Measurements from ENCODE around the gene HJV. TPM values are rescaled to one million over a fixed set of nuclear protein-coding genes. Genes with fewer than 3 reads are reported as not detected.

The HJV gene
- total and polyA plus RNA-seq, 2 of the 8 experiments (the other 6 are each of a cell fraction or from before 2014, with no cell fraction given): 0.32 to 0.70 TPM

DNA sequence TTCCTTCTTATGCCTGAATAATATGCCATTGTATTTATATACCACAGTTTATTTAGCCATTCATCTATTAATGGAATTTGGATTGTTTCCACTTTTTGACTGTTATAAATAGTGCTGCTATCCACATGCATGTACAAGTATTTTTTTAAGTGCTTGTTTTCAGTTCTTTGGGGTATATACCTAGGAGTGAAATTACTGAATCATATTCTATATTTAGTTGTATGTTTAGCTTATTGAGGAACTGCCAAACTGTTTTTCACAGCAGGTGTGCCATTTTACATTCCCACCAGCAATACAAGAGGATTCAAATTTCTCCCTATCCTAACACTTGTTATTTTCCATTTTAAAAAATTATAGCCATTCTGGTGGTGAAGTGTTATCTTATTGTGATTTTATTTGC, 7.6 kb upstream of the HJV start:
- no peak overlapping the region for H2BK5ac ChIP-seq (ENCODE audit: low read depth, low read length)
- H3K14ac ChIP-seq (ENCODE audit: insufficient read length): no peak overlapping the region
- no peak for FAIRE-seq
- H2BK12ac ChIP-seq (ENCODE audit: low read depth, low read length): no peak overlapping the region
- no peak overlapping the region for H3K9ac ChIP-seq (replicated peaks in 1 of 4; ENCODE audit: extremely low read depth in 1 of 4, low read depth in 3 of 4, low read length in 3 of 4)
- H3K27me3 ChIP-seq (replicated peaks in 1 of 4; ENCODE audit: control insufficient read depth in 3 of 4, extremely low read depth in 1 of 4, insufficient read depth in 3 of 4, low read length in 3 of 4): no peaks in the 10 kb centered on the region
- POLR2A ChIA-PET (ENCODE audit: partially characterized antibody): no interaction called here
- no peak overlapping the region for H2AFZ ChIP-seq (ENCODE audit: low read length)
- no peak overlapping the region for H2AK5ac ChIP-seq (ENCODE audit: low read depth, low read length)
- H2BK20ac ChIP-seq (ENCODE audit: low read length): no peak overlapping the region
- no peak overlapping the region for H3K27ac ChIP-seq (ENCODE audit: low read depth, low read length)
- CTCF ChIA-PET (ENCODE audit: partially characterized antibody): interaction anchor here (0.7 kb wide), 1 partner anchor 184 kb away, joined by 3 read pairs; the partner anchor contains the start of gene NUDT17
- no peaks in the 10 kb centered on the region for H3K36me3 ChIP-seq (ENCODE audit: control insufficient read depth in 2 of 4, insufficient read depth in 4 of 4, low read length in 3 of 4)
- no peak overlapping the region for H4K5ac ChIP-seq (ENCODE audit: insufficient read length, low read depth, low read length)
- DNase-seq (ENCODE audit: low read depth in 1 of 2, low spot score in 2 of 2): no peak
- no peaks in the 10 kb centered on the region for H4K20me1 ChIP-seq (replicated peaks in 1 of 2; ENCODE audit: control insufficient read depth in 1 of 2, insufficient read depth in 2 of 2, low read length in 2 of 2)
- no peak overlapping the region for H2BK120ac ChIP-seq (replicated peaks; ENCODE audit: low read depth, low read length)
- no peaks in the 10 kb centered on the region for H3K79me1 ChIP-seq (ENCODE audit: low read depth, low read length)
- H4K91ac ChIP-seq (replicated peaks; ENCODE audit: insufficient read length, low read length): no peak overlapping the region
- no peak overlapping the region for H3K23ac ChIP-seq (ENCODE audit: insufficient read length)
- no peaks in the 10 kb centered on the region for H3K9me3 ChIP-seq (ENCODE audit: insufficient read depth in 2 of 2, low read depth in 1 of 2, low read length in 1 of 2)
- no peak overlapping the region for H4K8ac ChIP-seq (ENCODE audit: extremely low read depth, insufficient read depth, low read length)
- H3K23me2 ChIP-seq (ENCODE audit: low read depth, low read length): no peaks in the 10 kb centered on the region
- H3K4ac ChIP-seq (replicated peaks; ENCODE audit: insufficient read length, low read depth, low read length): no peak overlapping the region
- no peak overlapping the region for H3K56ac ChIP-seq (replicated peaks; ENCODE audit: insufficient read length, low read depth, low read length)
- TF ChIP-seq ASH2L (IDR thresholded peaks at IDR 0.05; ENCODE audit: low read length): no peak
- no peak for TF ChIP-seq NANOG (IDR thresholded peaks at IDR 0.05; ENCODE audit: insufficient read depth, low read depth, low read length, poor library complexity, severe bottlenecking)
- TF ChIP-seq POLR2A (IDR thresholded peaks at IDR 0.05; ENCODE audit: control extremely low read depth in 1 of 2, low read depth in 2 of 2, low read length in 2 of 2): no peak
- TF ChIP-seq HDAC2 (IDR thresholded peaks at IDR 0.05; ENCODE audit: borderline replicate concordance in 1 of 2, low read depth in 2 of 2, low read length in 2 of 2): no peak
- TF ChIP-seq CHD2 (IDR thresholded peaks at IDR 0.05; ENCODE audit: low read length): no peak
- TF ChIP-seq TCF12 (IDR thresholded peaks at IDR 0.05; ENCODE audit: low read depth, low read length): no peak
- no peak for TF ChIP-seq SP1 (IDR thresholded peaks at IDR 0.05; ENCODE audit: low read depth, low read length)
- TF ChIP-seq ZNF274 (IDR thresholded peaks at IDR 0.05; ENCODE audit: borderline replicate concordance, extremely low read depth, low read length): no peak
- TF ChIP-seq SIN3A (conservative IDR thresholded peaks at IDR 0.05 in 1 of 2, IDR thresholded peaks at IDR 0.05 in 1 of 2; ENCODE audit: low read depth in 1 of 2, low read length in 2 of 2): no peak
- TF ChIP-seq EP300 (IDR thresholded peaks at IDR 0.05; ENCODE audit: borderline replicate concordance in 1 of 2, low read depth in 2 of 2, low read length in 2 of 2): no peak
- TF ChIP-seq MAFK (IDR thresholded peaks at IDR 0.05; ENCODE audit: low read depth, low read length): no peak
- no peak for TF ChIP-seq NRF1 (IDR thresholded peaks at IDR 0.05; ENCODE audit: low read depth, low read length)
- no peak overlapping the region for H2BK15ac ChIP-seq (ENCODE audit: low read length)
- H3K18ac ChIP-seq (ENCODE audit: extremely low read depth, low read length): no peak overlapping the region
- no peaks in the 10 kb centered on the region for H3K79me2 ChIP-seq (ENCODE audit: control insufficient read depth in 1 of 2, insufficient read depth in 2 of 2, low read length in 2 of 2)
- no peaks in the 10 kb centered on the region for H3K4me1 ChIP-seq (replicated peaks in 1 of 4; ENCODE audit: control insufficient read depth in 3 of 4, insufficient read depth in 4 of 4, low read length in 3 of 4)
- no peak overlapping the region for H3K4me3 ChIP-seq (ENCODE audit: extremely low read depth in 1 of 4, insufficient read depth in 2 of 4, low read depth in 3 of 4, low read length in 4 of 4)
- no peak overlapping the region for H3K4me2 ChIP-seq (ENCODE audit: insufficient read depth in 1 of 2, low read depth in 2 of 2, low read length in 2 of 2)
